ENCODE results near the gene IGF1R.

Gene IGF1R

DNA sequence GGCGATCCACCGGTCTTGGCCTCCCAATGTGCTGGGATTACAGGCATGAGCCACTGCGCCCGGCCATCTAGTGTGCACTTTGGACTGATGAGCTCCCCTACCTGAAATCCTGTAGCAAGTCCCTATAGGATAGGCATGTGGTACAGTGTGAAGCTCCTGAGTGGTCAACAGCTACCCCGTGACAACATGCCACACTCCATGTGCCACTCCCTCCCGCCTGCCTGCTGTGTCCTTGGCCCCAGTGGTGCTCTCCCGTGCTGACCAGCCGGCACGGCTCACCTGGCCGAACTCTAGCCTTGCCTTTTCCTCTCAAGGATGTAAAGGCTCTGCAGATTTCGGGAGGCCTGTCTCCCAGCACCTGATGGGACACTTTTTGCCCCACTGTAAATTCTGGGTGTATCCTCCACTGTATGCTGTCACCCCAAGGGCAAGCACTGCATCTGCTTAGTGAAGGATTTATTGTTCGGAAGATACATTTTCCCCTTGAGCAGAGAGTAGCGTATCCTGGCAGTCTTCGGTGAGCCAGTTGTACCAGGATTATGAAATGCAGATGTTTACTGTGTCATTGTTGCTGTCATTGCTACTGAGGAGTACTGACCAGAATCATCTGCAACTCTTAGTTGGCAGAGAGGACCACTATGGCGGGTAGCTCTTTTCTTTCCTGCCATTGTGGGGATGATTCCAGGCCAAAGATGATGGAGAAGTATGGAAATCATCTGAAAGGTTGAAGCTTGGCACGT lies 64.7 kb downstream of the IGF1R start:
- TF ChIP-seq, protein P1, sequence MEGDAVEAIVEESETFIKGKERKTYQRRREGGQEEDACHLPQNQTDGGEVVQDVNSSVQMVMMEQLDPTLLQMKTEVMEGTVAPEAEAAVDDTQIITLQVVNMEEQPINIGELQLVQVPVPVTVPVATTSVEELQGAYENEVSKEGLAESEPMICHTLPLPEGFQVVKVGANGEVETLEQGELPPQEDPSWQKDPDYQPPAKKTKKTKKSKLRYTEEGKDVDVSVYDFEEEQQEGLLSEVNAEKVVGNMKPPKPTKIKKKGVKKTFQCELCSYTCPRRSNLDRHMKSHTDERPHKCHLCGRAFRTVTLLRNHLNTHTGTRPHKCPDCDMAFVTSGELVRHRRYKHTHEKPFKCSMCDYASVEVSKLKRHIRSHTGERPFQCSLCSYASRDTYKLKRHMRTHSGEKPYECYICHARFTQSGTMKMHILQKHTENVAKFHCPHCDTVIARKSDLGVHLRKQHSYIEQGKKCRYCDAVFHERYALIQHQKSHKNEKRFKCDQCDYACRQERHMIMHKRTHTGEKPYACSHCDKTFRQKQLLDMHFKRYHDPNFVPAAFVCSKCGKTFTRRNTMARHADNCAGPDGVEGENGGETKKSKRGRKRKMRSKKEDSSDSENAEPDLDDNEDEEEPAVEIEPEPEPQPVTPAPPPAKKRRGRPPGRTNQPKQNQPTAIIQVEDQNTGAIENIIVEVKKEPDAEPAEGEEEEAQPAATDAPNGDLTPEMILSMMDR (IDR thresholded peaks at IDR 0.05; ENCODE audit: low read depth, low read length, missing control alignments), result no peak
- DNase-seq (ENCODE audit: low read depth), result no peak

DNA sequence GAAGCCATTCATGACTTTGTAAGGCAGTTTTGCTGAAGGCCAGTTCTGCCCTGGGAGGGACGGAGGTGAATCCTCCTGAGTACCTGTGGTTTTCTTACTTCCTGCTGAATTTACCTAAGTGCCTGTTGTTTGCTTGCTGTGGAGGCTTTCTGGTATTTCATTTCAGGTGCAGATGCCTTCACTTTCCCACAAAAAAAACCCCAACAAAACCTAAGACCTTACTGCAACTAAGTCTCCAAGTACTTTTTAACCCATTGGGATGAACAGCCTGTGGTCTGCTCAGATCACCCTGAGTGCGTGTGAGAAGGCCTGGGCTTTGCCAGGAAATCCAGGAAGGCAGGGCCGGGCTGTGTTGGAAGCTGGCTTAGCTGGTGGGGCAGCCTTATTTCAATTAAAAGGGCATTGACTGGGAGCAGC lies 65.3 kb downstream of the IGF1R start:
- peak; percentile 18 for DNase-seq (ENCODE audit: low read depth)
- TF ChIP-seq, protein P1 (IDR thresholded peaks at IDR 0.05; ENCODE audit: low read depth, low read length, missing control alignments), result no peak
- H3K4me3 ChIP-seq (ENCODE audit: low read depth, low read length), result no peak overlapping the region

More for the DNA sequence above, 64.7 kb downstream of the IGF1R start:
- no peak overlapping the region for H3K4me3 ChIP-seq (ENCODE audit: low read depth, low read length)

DNA sequence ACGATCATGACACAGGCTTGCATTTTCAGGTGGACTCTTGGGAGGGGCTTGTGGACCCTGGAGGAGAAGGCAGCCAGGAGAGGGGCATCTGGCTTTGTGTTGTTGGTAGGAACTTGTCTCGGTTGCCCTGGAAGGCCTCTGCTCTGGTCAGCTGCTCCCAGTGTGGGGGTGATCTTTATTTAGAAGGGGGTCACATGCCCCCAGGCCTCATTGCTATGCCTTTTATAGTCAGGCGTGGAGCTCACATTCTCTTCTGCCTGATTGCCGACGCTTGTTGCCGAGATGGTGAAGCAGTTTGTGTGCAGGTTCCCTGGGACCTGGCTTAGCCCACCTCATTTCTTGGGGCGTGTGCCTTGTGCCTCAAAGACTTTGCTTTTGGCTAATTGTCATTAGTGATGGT lies 66.6 kb downstream of the IGF1R start:
- no peak for DNase-seq (ENCODE audit: low read depth)
- TF ChIP-seq, protein P1 (IDR thresholded peaks at IDR 0.05; ENCODE audit: low read depth, low read length, missing control alignments), result no peak
- H3K4me3 ChIP-seq (ENCODE audit: low read depth, low read length), result no peak overlapping the region

DNA sequence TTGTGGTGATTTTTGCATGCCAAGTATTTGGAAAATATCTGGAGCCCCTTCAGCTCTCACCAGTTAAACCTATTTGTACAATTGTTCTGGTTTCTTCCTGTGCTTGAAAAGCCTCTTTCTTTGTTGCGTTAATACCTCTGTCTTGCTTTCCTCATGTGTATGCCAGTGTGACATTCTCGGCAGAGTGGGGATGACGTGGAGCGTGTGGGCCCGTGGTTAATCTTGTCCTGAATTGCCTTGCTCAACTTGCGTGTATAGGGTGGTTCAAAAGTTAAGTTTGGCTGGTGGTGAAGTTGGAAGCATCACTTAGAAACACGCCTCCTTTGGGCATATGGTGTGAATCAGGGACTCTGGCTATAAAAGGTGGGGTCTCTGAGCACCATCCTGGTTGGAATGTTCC lies 67.1 kb downstream of the IGF1R start:
- H3K4me3 ChIP-seq (ENCODE audit: low read depth, low read length), result no peak overlapping the region
- TF ChIP-seq, protein P1 (IDR thresholded peaks at IDR 0.05; ENCODE audit: low read depth, low read length, missing control alignments), result no peak
- DNase-seq (ENCODE audit: low read depth), result no peak

DNA sequence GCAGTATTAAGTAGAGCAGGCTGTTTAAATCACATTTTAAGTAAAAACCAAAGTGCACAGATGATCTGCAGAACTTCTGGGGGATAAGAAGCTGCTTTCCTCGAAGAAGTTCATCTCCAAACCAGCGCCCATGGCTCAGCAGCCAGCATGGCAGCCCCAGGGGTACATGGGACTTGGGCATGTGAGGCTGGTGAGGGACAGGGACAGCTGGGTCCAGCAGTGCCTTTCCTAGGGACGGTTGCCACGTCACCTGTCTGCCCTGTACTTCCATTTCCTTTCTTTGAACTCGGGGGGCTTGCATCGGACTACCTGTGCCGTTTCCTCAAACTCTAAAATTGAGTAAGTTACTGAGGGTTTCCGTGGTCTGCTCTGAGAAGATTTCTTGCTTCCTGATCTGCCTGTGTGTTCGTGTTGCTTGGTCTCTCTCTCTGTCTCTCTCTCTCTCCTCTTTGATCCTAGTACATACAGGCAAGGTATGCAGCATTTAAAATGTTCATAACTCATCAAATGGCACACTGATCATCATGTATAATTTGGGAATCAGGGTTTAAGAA lies 67.6 kb downstream of the IGF1R start:
- DNase-seq (ENCODE audit: low read depth), result no peak
- H3K4me3 ChIP-seq (ENCODE audit: low read depth, low read length), result no peak overlapping the region
- TF ChIP-seq, protein P1 (IDR thresholded peaks at IDR 0.05; ENCODE audit: low read depth, low read length, missing control alignments), result no peak

DNA sequence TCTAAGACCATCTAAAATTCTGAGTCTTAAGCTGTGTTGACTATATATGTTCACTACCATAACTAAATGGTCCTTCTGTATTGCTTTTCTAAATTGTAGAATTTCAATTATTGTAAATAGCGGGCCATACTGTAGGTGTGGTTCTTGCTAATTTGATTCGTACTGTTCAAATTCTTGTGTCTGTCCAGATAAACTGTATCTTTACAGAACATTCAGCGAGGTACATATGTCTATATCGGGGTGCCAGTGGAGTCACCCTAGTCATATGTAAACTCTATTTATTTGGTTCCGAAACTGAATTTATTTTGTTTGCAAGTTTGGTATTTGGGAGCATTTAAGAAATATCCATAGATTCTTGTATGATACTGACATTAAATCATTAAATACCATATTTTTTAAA lies 69.0 kb downstream of the IGF1R start:
- DNase-seq (ENCODE audit: low read depth), result no peak
- H3K4me3 ChIP-seq (ENCODE audit: low read depth, low read length), result no peak overlapping the region
- TF ChIP-seq, protein P1 (IDR thresholded peaks at IDR 0.05; ENCODE audit: low read depth, low read length, missing control alignments), result no peak

DNA sequence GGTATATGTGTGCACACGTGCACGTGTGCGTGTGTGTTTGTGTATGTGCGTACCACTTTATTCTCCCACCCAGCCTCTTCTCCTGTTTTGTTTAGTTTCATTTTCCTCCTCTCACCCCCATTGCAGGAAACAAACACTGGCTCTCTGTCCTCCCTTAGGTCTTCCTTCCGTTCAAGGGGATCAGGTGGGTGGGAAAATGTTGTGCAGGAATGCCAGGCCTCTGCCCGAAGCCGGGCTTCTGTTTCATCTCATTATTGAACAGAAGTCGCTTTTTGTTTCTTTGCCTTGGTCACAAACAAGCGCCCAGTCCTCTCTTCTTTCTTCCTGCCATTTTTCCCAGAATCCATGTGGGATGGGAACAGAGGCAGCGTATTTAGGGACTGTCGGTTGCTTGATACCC lies 69.6 kb downstream of the IGF1R start:
- H3K4me3 ChIP-seq (ENCODE audit: low read depth, low read length), result no peak overlapping the region
- TF ChIP-seq, protein P1 (IDR thresholded peaks at IDR 0.05; ENCODE audit: low read depth, low read length, missing control alignments), result no peak
- DNase-seq (ENCODE audit: low read depth), result no peak

Measured in GM12864 (cell line).